Body of pancreas (tissue), 4 donors: ENCODE results near the gene CST8.

Experiments
- CTCF ChIP-seq, 7 experiments: fragments of 450-650 bp in 4 of 7; fragments of 200-600 bp in 3 of 7; sonication (generic) in 3 of 7; IDR thresholded peaks; one replicate each; pipeline ENCODE4 v1.5.1; 2016 to 2019; ENCODE audit warnings: antibody characterized with exemption in 7 of 7
- POLR2A ChIP-seq, 3 donors: fragments of 450-650 bp; IDR thresholded peaks; one replicate each; pipeline ENCODE4 v1.6.1; 2016; ENCODE audit warnings: antibody characterized with exemption in 3 of 3, mild to moderate bottlenecking in 2 of 3

- TF ChIP-seq CTCF (IDR thresholded peaks at IDR 0.05) (no peak), POLR2A (IDR thresholded peaks at IDR 0.05) (no peak)
Measured at GRCh38 chr20:23501926-23502325, 11.0 kb downstream of the CST8 start.
